SK-N-SH (cell line): ENCODE measurements around the gene KPTN. TPM values are rescaled to one million over a fixed set of nuclear protein-coding genes. Genes with fewer than 3 reads are reported as not detected.
A peak's percentile ranks its signal among the peaks of the same experiment; 100 is the strongest.

Experiments
- CTCF ChIA-PET: fragments of 300-600, 350-600 bp; formaldehyde crosslinking; extraction: SDS; loops from one replicate; lab custom pipeline; 2021; lab: Yijun Ruan, JAX
- POLR2A ChIA-PET: fragments of 350-600 bp; sonication (Branson Sonifier 250); formaldehyde crosslinking; extraction: SDS; loops from one replicate; lab custom pipeline; 2020; ENCODE audit warnings: antibody characterized with exemption, inconsistent platforms; lab: Yijun Ruan, JAX
- DNase-seq: peaks from one replicate; pipeline ENCODE4 v3.0.0; 2012
- H2AFZ ChIP-seq: fragments of 200-600 bp; sonication (generic); 2 replicates; pipeline ENCODE4 v1.8.1; 2016; ENCODE audit warnings: antibody characterized with exemption, mild to moderate bottlenecking, low read depth
- H3F3A ChIP-seq: fragments of 200-600 bp; sonication (generic); replicated peaks from 2 replicates; pipeline ENCODE3; 2016; ENCODE audit warnings: antibody characterized with exemption, mild to moderate bottlenecking; ENCODE audit not compliant: insufficient read depth
- H3K27ac ChIP-seq, 2 experiments: fragments of 200-500 bp in 1 of 2; fragments of 200-600 bp in 1 of 2; sonication (Bioruptor generic) in 1 of 2; sonication (generic), shearing (Covaris generic) in 1 of 2; 2 replicates each; pipeline versions ENCODE4 v1.5.1 to v1.6.1; 2014 to 2016; ENCODE audit warnings: low read depth in 2 of 2, inconsistent platforms in 1 of 2, low read length in 1 of 2, mild to moderate bottlenecking in 1 of 2, mixed read lengths in 1 of 2
- H3K27me3 ChIP-seq: fragments of 200-600 bp; sonication (generic), shearing (Covaris generic); 2 replicates; pipeline ENCODE4 v1.6.1; 2016; ENCODE audit warnings: mixed run types; ENCODE audit not compliant: insufficient read depth
- H3K36me3 ChIP-seq, 2 experiments: fragments of 200-500 bp in 1 of 2; fragments of 200-600 bp in 1 of 2; sonication (Bioruptor generic) in 1 of 2; sonication (generic) in 1 of 2; replicated peaks in 1 of 2; 2 replicates each; pipeline versions ENCODE3 to v1.5.1; 2014 to 2016; ENCODE audit warnings: low read length in 1 of 2, mild to moderate bottlenecking in 1 of 2; ENCODE audit not compliant: insufficient read depth in 2 of 2, control insufficient read depth in 1 of 2
- H3K4me1 ChIP-seq, 2 experiments: fragments of 200-500 bp in 1 of 2; fragments of 200-600 bp in 1 of 2; sonication (Bioruptor generic) in 1 of 2; sonication (generic), shearing (Covaris generic) in 1 of 2; 2 replicates each; pipeline versions ENCODE4 v1.5.1 to v1.6.1; 2014 to 2016; ENCODE audit warnings: low read depth in 1 of 2, low read length in 1 of 2, mixed run types in 1 of 2; ENCODE audit not compliant: insufficient read depth in 2 of 2, control insufficient read depth in 1 of 2
- H3K4me2 ChIP-seq: fragments of 200-600 bp; sonication (generic), shearing (Covaris generic); 2 replicates; pipeline ENCODE4 v1.6.1; 2017; ENCODE audit warnings: mixed run types
- H3K4me3 ChIP-seq, 2 experiments: fragments of 200-500 bp in 1 of 2; fragments of 200-600 bp in 1 of 2; sonication (Bioruptor generic) in 1 of 2; sonication (generic), shearing (Covaris generic) in 1 of 2; 2 replicates each; pipeline versions ENCODE4 v1.5.1 to v1.8.1; 2014 to 2016; ENCODE audit warnings: low read depth in 2 of 2, inconsistent platforms in 1 of 2, low read length in 1 of 2, mild to moderate bottlenecking in 1 of 2, mixed read lengths in 1 of 2, moderate library complexity in 1 of 2
- H3K79me2 ChIP-seq: fragments of 200-600 bp; sonication (generic); 2 replicates; pipeline ENCODE4 v1.8.1; 2017; ENCODE audit warnings: mild to moderate bottlenecking; ENCODE audit not compliant: insufficient read depth
- H3K9ac ChIP-seq: fragments of 200-600 bp; sonication (generic); 2 replicates; pipeline ENCODE4 v1.6.1; 2017; ENCODE audit warnings: mixed run types
- H3K9me2 ChIP-seq: fragments of 200-600 bp; sonication (generic); 2 replicates; pipeline ENCODE4 v1.6.1; 2017; ENCODE audit warnings: mixed run types
- H3K9me3 ChIP-seq: fragments of 200-600 bp; sonication (generic); 2 replicates; pipeline ENCODE4 v1.6.1; 2017; ENCODE audit warnings: mixed run types, mild to moderate bottlenecking, moderate library complexity
- H4K20me1 ChIP-seq: fragments of 200-600 bp; sonication (generic); 2 replicates; pipeline ENCODE4 v1.6.1; 2017; ENCODE audit warnings: mild to moderate bottlenecking, mixed run types; ENCODE audit not compliant: insufficient read depth
- CHD2 ChIP-seq: fragments of 150-350 bp; IDR thresholded peaks from 2 replicates; pipeline ENCODE4 v1.6.1; 2018; ENCODE audit warnings: low read length; ENCODE audit not compliant: partially characterized antibody
- EP300 ChIP-seq, 2 experiments: IDR thresholded peaks; 2 replicates each; pipeline versions ENCODE4 v1.4.0 to v1.6.1; 2012; ENCODE audit warnings: borderline replicate concordance in 1 of 2, low read depth in 1 of 2, low read length in 1 of 2
- FOXJ3 ChIP-seq: sonication (generic); formaldehyde crosslinking; IDR thresholded peaks from 2 replicates; pipeline ENCODE4 v1.5.1; 2020; ENCODE audit warnings: mild to moderate bottlenecking, missing genetic modification reagents
- MXI1 ChIP-seq: IDR thresholded peaks from 2 replicates; pipeline ENCODE4 v1.6.1; 2012; ENCODE audit warnings: mild to moderate bottlenecking, low read depth, low read length, improper control_type of control experiment
- NRF1 ChIP-seq: IDR thresholded peaks from 2 replicates; pipeline ENCODE4 v1.6.1; 2012; ENCODE audit warnings: low read depth, mild to moderate bottlenecking, low read length
- RFX5 ChIP-seq: IDR thresholded peaks from 2 replicates; pipeline ENCODE4 v1.6.1; 2012; ENCODE audit warnings: mild to moderate bottlenecking, improper control_type of control experiment, low read length
- RXRA ChIP-seq: IDR thresholded peaks from 2 replicates; pipeline ENCODE4 v1.4.0; 2012; ENCODE audit warnings: low read depth, mild to moderate bottlenecking, borderline replicate concordance
- SMC3 ChIP-seq: IDR thresholded peaks from 2 replicates; pipeline ENCODE4 v1.6.1; 2012; ENCODE audit warnings: low read depth, low read length, improper control_type of control experiment
- WGBS: methylation state at CpG from one replicate; pipeline ENCODE4 v1.1.6; 2017; ENCODE audit warnings: low lambda C conversion rate; 5-methylcytosine and 5-hydroxymethylcytosine counted together
- polyA plus RNA-seq, 3 experiments: library from polyadenylated mRNA; depleted of rRNA; stranded (reverse); fragments of >200 nt; gene quantifications; 2 replicates each; pipeline ENCODE4 v1.2.3, GENCODE V29; 2012
- TF ChIP-seq, protein P1 (sequence below): IDR thresholded peaks from 2 replicates; pipeline ENCODE4 v1.4.0; 2012; ENCODE audit warnings: low read depth
- TF ChIP-seq, protein P2 (sequence below): IDR thresholded peaks from 2 replicates; pipeline ENCODE4; 2012
- TF ChIP-seq, protein P3 (sequence below): fragments of 200-600 bp; sonication (generic); IDR thresholded peaks from 2 replicates; pipeline ENCODE4 v1.6.1; 2017; ENCODE audit warnings: antibody characterized with exemption, mild to moderate bottlenecking, moderate library complexity

The KPTN gene
- polyA plus RNA-seq, 1 of the 3 experiments (the other 2 are of a cell fraction), result 15.8 TPM

DNA sequence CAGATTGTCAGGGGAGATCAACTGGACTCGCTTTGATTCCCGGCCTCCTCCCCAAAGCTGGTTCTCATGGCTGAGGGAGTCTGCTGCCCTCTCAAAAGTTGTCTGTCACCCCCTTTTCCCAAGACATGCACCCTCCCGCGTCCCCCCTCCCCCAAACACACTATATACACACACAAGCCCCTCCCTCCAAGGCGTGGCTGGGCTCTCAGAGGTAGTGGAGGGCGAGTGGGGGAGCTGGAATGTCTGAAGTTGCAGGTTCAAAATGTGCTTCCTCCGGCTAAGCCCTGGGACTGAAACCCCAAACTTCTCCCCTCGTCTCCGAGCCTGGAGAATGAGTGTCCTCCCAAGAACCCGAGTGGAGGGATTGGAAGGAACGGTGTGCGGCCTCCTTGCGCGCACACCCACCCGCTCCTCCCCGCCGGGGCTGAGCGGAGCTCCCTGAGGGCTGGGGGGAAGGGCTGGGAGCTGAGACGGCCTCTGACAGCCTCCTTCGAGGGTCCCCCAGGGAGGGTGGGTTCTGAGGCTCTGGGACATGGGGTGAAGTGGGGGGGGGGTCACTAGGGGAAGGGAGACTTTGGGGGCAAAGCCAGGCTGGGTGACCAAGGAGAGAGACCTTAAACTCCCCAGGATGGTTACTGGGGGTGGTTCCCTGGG is 54.8 kb downstream of the KPTN start (continued):
- no peak for TF ChIP-seq FOXJ3
- TF ChIP-seq SMC3, result no peak
- no peak for TF ChIP-seq CHD2
- no peak for TF ChIP-seq NRF1

DNA sequence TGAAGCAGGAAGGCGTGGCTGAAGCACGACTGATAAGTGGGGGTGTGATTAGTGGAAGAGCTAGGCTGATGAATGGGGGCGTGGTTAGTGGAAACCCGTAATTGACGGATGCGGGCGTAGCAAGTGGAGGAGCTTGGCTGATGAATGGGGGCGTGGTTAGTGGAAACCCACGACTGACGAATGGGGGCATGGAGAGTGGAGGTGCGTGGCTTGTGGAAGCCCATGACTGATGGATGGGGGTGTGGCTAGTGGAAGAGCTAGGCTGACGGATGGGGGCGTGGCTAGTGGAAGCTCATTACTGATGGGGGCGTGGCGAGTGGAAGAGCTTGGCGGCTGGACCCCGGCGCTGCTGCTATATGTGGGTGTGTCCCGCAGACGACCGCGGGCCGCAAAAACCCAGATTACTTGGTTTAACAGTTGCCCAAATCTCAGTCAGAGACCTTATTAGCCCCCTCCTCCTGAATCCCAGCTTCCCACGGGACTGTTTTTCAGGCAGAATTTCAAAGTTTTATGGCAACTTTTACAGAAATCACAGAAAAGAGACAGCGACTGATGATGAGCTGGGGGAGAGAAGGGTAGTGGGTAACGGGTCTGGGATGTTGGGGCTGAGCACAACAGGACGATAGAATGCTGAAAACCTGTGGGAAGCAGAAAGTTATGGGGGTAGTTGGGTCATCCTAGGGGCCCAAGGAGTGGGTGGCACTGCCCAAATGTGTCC is 55.7 kb downstream of the KPTN start:
- Histone ChIP-seq H3K9me3 (no peaks in the 10 kb centered on the region), H3K79me2 (no peaks in the 10 kb centered on the region), H3K4me2 (peak overlapping the region; percentile 87), H3K36me3 (no peaks in the 10 kb centered on the region), H3F3A (peaks cover 14% of the 10 kb centered on the region), H4K20me1 (no peaks in the 10 kb centered on the region), H3K4me1 (peaks cover 4 to 12% of the 10 kb centered on the region in 2 experiments; a peak in 2 of 4 replicates), H3K27ac (peak overlapping the region; percentile 74 to 78), H3K9ac (peak overlapping the region; percentile 47; the same call in 1 of the 2 replicates), H3K27me3 (no peaks in the 10 kb centered on the region), H2AFZ (peak overlapping the region; percentile 95), H3K9me2 (no peaks in the 10 kb centered on the region), H3K4me3 (peak overlapping the region; percentile 37 to 62)
- DNase-seq, result peak; percentile 96
- POLR2A ChIA-PET, result interaction anchor here (0.6 to 1.0 kb wide), 3 partner anchors 9 to 79 kb away, joined by 3 to 5 read pairs (median 3); partner anchors contain the start of genes DHX34 and MEIS3
- CTCF ChIA-PET, result interaction anchor here (0.7 to 3.5 kb wide), 23 partner anchors 8 to 315 kb away, joined by 3 to 30 read pairs (median 5); partner anchors contain the start of genes DHX34 and KPTN
- 4% methylated on average over 27 of the region's 27 CpGs for WGBS
- TF ChIP-seq, protein P1, sequence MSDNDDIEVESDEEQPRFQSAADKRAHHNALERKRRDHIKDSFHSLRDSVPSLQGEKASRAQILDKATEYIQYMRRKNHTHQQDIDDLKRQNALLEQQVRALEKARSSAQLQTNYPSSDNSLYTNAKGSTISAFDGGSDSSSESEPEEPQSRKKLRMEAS, result peak; percentile 41; the same call in 1 of the 2 replicates
- TF ChIP-seq CHD2 (peak; percentile 9), MXI1 (peak; percentile 88), EP300 (IDR thresholded peaks at IDR 0.05; ENCODE audit: borderline replicate concordance in 1 of 2, low read depth in 1 of 2, low read length in 1 of 2) (0 out of 4 replicates have a peak, but pooled peaks of 1 of the 2 experiments have one; percentile 13), NRF1 (peak; percentile 9; the same call in 1 of the 2 replicates), RXRA (no peak), RFX5 (peak; percentile 78)
- TF ChIP-seq, protein P2, sequence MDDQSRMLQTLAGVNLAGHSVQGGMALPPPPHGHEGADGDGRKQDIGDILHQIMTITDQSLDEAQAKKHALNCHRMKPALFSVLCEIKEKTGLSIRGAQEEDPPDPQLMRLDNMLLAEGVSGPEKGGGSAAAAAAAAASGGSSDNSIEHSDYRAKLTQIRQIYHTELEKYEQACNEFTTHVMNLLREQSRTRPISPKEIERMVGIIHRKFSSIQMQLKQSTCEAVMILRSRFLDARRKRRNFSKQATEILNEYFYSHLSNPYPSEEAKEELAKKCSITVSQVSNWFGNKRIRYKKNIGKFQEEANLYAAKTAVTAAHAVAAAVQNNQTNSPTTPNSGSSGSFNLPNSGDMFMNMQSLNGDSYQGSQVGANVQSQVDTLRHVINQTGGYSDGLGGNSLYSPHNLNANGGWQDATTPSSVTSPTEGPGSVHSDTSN, result peak; percentile 82
- TF ChIP-seq, protein P3, sequence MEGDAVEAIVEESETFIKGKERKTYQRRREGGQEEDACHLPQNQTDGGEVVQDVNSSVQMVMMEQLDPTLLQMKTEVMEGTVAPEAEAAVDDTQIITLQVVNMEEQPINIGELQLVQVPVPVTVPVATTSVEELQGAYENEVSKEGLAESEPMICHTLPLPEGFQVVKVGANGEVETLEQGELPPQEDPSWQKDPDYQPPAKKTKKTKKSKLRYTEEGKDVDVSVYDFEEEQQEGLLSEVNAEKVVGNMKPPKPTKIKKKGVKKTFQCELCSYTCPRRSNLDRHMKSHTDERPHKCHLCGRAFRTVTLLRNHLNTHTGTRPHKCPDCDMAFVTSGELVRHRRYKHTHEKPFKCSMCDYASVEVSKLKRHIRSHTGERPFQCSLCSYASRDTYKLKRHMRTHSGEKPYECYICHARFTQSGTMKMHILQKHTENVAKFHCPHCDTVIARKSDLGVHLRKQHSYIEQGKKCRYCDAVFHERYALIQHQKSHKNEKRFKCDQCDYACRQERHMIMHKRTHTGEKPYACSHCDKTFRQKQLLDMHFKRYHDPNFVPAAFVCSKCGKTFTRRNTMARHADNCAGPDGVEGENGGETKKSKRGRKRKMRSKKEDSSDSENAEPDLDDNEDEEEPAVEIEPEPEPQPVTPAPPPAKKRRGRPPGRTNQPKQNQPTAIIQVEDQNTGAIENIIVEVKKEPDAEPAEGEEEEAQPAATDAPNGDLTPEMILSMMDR, result no peak
